T47D (cell line): ENCODE data around the gene NHLH1.

ENCODE experiments used
- DNase-seq, 2 experiments: peaks; one replicate each; pipeline versions ENCODE4 v3.0.0 to v3.0.0-alpha.2; 2011 to 2012; ENCODE audit warnings: low read depth in 1 of 2, low spot score in 1 of 2
- JUND ChIP-seq: IDR thresholded peaks from 2 replicates; pipeline ENCODE4 v1.6.1; 2012; ENCODE audit warnings: low read depth
- in situ Hi-C: cut with HindIII; loops from 2 replicates; pipeline ENCODE4 v1.10.0; 2016; ENCODE audit warnings: low sequenced_read_pairs, low pct_unique_long_range_greater_than_20kb

NHLH1 gene

GRCh38 chr1:160413716-160414115 lies 46.8 kb downstream of the NHLH1 start:
- in situ Hi-C loops: no loop called here

DNA sequence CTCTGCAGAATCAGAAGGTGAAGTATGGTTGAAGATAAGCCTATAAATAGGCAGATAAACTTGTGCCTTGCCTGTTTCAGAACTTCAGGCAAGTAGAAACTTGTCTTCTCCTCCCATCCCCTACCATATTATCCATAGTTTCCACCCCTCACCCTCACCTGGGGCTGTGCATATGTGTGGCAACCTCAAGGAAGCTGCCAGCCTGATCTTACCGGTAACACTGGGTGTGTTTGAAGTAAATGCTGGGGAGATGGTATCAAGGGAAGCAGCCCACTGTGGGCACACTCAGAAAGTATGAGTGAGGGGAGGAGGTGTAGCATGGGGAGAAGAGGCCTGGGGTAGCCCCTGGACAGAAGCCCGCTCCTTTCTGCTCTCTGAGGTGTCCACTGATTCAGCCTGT lies 48.0 kb downstream of the NHLH1 start:
- in situ Hi-C loops: no loop called here
- no peak for TF ChIP-seq JUND
- DNase-seq: no peak

More at GRCh38 chr1:160413716-160414115, 46.8 kb downstream of the NHLH1 start:
- no peak for DNase-seq
- no peak for TF ChIP-seq JUND

DNA sequence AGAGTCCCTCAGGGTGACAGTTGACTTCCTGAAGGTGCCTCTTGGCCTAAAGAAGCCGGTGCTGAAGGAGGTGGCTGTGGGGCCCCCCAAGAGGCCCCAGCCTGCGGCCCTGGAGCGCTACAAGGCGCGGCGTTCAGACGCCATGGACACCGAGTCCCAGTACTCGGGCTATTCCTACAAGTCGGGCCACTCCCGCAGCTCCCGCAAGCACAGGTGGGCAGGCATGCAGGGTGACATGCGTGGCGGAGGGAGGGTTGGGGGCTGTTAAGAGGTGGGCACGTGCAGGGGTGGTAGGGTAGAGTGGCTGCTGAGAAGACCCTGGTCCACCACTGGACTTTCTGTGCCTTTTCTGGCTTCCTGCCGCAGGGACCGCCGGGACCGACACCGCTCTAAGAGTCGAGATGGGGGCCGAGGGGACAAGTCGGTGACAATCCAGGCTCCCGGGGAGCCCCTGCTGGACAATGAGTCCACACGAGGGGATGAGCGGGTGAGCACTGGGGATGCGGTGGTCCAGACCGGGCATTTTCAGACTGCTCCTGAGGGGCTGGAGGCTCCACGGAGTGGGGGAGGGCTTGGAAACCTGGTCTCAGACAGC lies 48.9 kb downstream of the NHLH1 start:
- DNase-seq: no peak
- no peak for TF ChIP-seq JUND
- in situ Hi-C loops: no loop called here

DNA sequence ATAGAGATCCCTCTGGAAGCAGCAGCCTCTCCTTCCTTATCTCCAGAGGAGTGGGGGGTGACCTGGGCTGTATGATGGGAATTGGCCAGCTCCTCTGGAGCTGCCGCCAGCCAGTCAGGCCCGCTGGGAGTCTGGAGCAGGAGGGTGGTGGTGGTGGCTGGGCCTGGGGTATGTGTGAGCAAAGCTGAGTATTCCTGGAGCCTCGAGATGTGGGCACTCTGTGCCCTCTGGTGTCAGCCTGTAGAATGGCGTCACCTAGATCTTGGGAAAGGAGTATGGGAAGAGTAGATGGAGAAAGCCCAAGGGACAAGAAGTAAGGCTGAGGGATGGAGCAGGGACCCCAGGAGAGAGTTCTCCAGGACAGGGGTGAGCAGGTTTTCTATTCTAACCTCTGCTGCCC lies 49.5 kb downstream of the NHLH1 start:
- TF ChIP-seq JUND: no peak
- DNase-seq: peak; percentile 70 to 74
- in situ Hi-C loops: no loop called here

DNA sequence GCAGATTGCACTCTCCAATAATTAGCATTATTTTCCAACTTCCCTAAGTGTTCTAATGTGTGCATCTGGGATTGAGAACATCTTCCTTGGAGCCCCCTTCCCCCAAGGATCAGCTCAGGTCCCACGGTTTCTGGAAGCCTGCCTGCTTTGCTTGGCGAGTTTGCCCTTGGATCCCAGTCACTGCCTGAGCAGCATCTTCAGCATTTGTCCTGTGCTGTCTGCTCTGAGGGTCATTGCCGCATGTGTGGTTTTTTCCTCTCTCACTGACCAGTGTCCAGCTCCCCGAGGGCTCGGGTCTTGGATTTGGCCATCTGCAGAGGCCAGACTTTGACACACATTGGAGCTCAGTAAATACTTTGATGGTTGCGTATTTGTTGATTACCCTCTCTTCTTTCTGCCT lies 51.6 kb downstream of the NHLH1 start:
- no peak for DNase-seq
- in situ Hi-C loops: no loop called here
- no peak for TF ChIP-seq JUND

DNA sequence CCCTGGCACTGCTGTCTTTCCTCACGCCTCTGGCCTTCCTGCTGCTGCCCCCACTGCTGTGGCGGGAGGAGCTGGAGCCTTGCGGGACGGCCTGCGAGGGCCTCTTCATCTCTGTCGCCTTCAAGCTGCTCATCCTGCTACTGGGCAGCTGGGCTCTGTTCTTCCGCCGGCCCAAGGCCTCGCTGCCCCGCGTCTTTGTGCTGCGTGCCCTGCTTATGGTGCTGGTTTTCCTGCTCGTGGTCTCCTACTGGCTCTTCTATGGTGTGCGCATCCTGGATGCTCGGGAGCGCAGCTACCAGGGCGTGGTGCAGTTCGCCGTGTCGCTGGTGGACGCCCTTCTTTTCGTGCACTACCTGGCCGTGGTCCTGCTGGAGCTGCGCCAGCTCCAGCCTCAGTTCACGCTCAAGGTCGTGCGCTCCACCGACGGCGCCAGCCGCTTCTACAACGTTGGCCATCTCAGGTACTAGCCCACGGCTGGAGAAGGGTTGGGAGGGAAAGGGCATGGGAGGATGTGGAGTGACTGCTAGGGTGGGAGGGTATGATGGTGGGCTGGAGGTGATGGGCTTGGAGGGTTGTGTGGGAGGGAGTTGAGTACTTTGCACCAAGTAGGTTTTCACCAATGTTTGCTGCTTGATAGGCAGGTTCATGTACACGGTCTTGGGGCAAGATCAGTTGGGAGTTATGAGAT lies 52.4 kb downstream of the NHLH1 start:
- DNase-seq: no peak
- in situ Hi-C loops: no loop called here
- TF ChIP-seq JUND: no peak

DNA sequence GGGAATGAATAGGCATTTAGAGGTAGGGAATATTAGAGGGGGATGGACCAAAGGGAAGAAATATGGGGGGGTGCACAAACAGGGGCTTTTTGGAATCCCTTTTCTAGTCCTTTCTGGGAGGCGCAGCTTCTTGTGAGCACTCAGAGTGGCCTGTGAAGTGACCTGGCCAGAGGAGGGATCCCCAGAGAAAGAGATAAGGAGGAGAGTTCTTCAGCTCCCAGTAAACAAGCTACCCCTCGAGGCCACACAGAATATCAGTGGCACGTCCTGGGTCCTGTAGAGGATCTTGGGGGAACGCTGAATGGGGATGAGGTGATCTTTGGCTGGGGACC lies 52.9 kb downstream of the NHLH1 start:
- no peak for TF ChIP-seq JUND
- in situ Hi-C loops: no loop called here
- DNase-seq: no peak

GRCh38 chr1:160420881-160421842 lies 54.3 kb downstream of the NHLH1 start:
- TF ChIP-seq JUND: no peak
- in situ Hi-C loops: no loop called here
- DNase-seq: no peak

- no peak for DNase-seq
- in situ Hi-C loops: no loop called here
- no peak for TF ChIP-seq JUND
Observed at GRCh38 chr1:160421881-160422280, 55.0 kb downstream of the NHLH1 start.
